Measurements from ENCODE around the gene DOK6. TPM values are rescaled to one million over a fixed set of nuclear protein-coding genes. Genes with fewer than 3 reads are reported as not detected.

Gene DOK6
- total RNA-seq, 1 donor from 2014 or later, result 7.0 TPM

GRCh38 chr18:69538849-69539248 is 138.2 kb downstream of the DOK6 start:
- no peak overlapping the region for H3K4me3 Mint-ChIP-seq (ENCODE audit: low read depth)
- no peak for TF ChIP-seq CTCF (IDR thresholded peaks at IDR 0.05; ENCODE audit: unreplicated experiment)
- H3K27me3 Mint-ChIP-seq, result no peaks in the 10 kb centered on the region
- H3K4me1 Mint-ChIP-seq (ENCODE audit: low read depth), result peaks cover 1% of the 10 kb centered on the region
- H3K36me3 Mint-ChIP-seq (ENCODE audit: insufficient read depth), result no peaks in the 10 kb centered on the region
- DNase-seq (ENCODE audit: low spot score, unreplicated experiment), result no peak
- no peaks in the 10 kb centered on the region for H3K9me3 Mint-ChIP-seq (ENCODE audit: low read depth)
- H3K27ac Mint-ChIP-seq, result no peak overlapping the region

GRCh38 chr18:69539404-69539803 is 138.7 kb downstream of the DOK6 start:
- H3K4me1 Mint-ChIP-seq (ENCODE audit: low read depth), result peaks cover 1% of the 10 kb centered on the region
- no peak overlapping the region for H3K4me3 Mint-ChIP-seq (ENCODE audit: low read depth)
- H3K27me3 Mint-ChIP-seq, result no peaks in the 10 kb centered on the region
- no peak overlapping the region for H3K27ac Mint-ChIP-seq
- H3K36me3 Mint-ChIP-seq (ENCODE audit: insufficient read depth), result no peaks in the 10 kb centered on the region
- TF ChIP-seq CTCF (IDR thresholded peaks at IDR 0.05; ENCODE audit: unreplicated experiment), result no peak
- DNase-seq (ENCODE audit: low spot score, unreplicated experiment), result no peak
- H3K9me3 Mint-ChIP-seq (ENCODE audit: low read depth), result no peaks in the 10 kb centered on the region

GRCh38 chr18:69556228-69556627 is 155.5 kb downstream of the DOK6 start:
- no peaks in the 10 kb centered on the region for H3K36me3 Mint-ChIP-seq (ENCODE audit: insufficient read depth)
- no peak for DNase-seq (ENCODE audit: low spot score, unreplicated experiment)

GRCh38 chr18:69557282-69557681 is 156.6 kb downstream of the DOK6 start:
- H3K27ac Mint-ChIP-seq, result no peak overlapping the region
- H3K9me3 Mint-ChIP-seq (ENCODE audit: low read depth), result peaks cover 7% of the 10 kb centered on the region
- no peak for DNase-seq (ENCODE audit: low spot score, unreplicated experiment)
- TF ChIP-seq CTCF (IDR thresholded peaks at IDR 0.05; ENCODE audit: unreplicated experiment), result no peak
- no peaks in the 10 kb centered on the region for H3K27me3 Mint-ChIP-seq
- no peaks in the 10 kb centered on the region for H3K36me3 Mint-ChIP-seq (ENCODE audit: insufficient read depth)
- peaks cover 1% of the 10 kb centered on the region for H3K4me1 Mint-ChIP-seq (ENCODE audit: low read depth)
- no peak overlapping the region for H3K4me3 Mint-ChIP-seq (ENCODE audit: low read depth)

More at GRCh38 chr18:69556228-69556627, 155.5 kb downstream of the DOK6 start:
- H3K4me3 Mint-ChIP-seq (ENCODE audit: low read depth), result no peak overlapping the region
- peaks cover 1% of the 10 kb centered on the region for H3K4me1 Mint-ChIP-seq (ENCODE audit: low read depth)
- TF ChIP-seq CTCF (IDR thresholded peaks at IDR 0.05; ENCODE audit: unreplicated experiment), result no peak
- no peak overlapping the region for H3K27ac Mint-ChIP-seq
- no peaks in the 10 kb centered on the region for H3K27me3 Mint-ChIP-seq
- peaks cover 4% of the 10 kb centered on the region for H3K9me3 Mint-ChIP-seq (ENCODE audit: low read depth)

GRCh38 chr18:69558052-69558451 is 157.4 kb downstream of the DOK6 start:
- Mint-ChIP-seq H3K36me3 (ENCODE audit: insufficient read depth) (no peaks in the 10 kb centered on the region), H3K4me3 (ENCODE audit: low read depth) (no peak overlapping the region), H3K27me3 (no peaks in the 10 kb centered on the region), H3K9me3 (ENCODE audit: low read depth) (peaks cover 9% of the 10 kb centered on the region), H3K4me1 (ENCODE audit: low read depth) (no peaks in the 10 kb centered on the region), H3K27ac (peak overlapping the region; percentile 4)
- TF ChIP-seq CTCF (IDR thresholded peaks at IDR 0.05; ENCODE audit: unreplicated experiment), result no peak
- DNase-seq (ENCODE audit: low spot score, unreplicated experiment), result no peak

All from progenitor cell of endocrine pancreas (in vitro differentiated cells).